Stimulated activated CD8-positive, alpha-beta memory T cell treated with anti-CD3 and anti-CD28 coated beads, Interleukin-4, amount 100 ng/mL, for 1 hour (primary cell): ENCODE results near the gene MTA1.

Experiments used
- DNase-seq, 2 donors: peaks; one replicate each; pipeline ENCODE4 v3.0.0-alpha.2; 2020; ENCODE audit warnings: low read depth in 2 of 2, low spot score in 1 of 2

The MTA1 gene

DNA sequence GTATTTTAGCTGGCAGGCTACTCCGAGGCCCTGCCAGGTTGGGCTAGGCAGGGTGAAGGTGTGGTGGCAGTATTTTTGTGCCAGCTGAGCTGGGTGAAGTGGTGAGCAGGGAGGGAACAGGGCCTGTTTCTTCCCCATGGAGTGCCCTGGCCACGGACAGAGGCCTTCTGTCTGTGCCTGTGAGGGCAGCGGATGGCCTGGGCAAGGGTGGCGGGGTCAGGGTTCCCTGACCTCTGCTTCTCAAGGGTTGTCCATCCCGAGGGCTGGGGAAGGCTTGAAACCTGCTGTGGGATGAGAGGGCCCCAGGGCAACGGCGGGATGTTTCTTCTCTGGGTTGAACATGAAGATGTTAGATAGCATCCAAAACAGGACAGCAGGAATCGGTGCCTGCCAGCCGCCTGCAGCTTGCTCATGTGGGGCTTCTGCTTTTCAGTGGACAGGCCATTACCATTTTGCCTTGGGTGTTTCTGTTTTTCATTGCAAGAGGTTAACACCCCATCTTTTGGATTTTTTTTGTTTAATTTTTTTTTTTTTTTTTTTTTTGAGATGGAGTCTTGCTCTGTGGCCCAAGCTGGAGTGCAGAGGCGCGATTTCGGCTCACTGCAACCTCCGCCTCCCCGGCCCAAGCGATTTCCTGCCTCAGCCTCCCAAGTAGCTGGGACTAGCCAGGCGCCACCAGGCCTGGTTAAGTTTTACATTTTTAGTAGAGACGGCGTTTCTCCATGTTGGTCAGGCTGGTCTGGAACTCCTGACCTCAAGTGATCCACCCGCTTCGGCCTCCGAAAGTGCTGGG is 3.3 kb downstream of the MTA1 start:
- DNase-seq = no peak

- DNase-seq = no peak
Observed at GRCh38 chr14:105423488-105424195, 4.0 kb downstream of the MTA1 start.

DNA sequence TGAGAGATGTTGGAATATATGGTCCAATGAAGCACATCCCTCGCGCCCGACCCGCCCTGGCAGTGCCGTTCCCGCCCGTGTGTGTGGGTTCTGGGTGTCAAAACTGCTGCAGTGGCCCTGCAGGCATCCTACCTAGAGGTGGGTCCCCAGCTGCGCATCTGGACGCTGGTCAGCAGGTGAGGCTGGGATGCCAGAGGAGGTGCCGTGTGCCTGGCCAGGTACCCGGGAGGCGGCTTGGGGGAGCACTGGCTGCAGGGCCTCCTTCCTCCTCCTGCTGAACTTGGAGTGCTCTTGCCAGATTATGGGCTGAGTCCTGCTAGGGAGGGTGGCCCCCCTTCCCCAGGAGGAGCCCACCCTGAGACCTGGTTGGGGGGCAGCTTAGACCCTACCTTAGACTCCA is 5.2 kb downstream of the MTA1 start:
- no peak for DNase-seq

DNA sequence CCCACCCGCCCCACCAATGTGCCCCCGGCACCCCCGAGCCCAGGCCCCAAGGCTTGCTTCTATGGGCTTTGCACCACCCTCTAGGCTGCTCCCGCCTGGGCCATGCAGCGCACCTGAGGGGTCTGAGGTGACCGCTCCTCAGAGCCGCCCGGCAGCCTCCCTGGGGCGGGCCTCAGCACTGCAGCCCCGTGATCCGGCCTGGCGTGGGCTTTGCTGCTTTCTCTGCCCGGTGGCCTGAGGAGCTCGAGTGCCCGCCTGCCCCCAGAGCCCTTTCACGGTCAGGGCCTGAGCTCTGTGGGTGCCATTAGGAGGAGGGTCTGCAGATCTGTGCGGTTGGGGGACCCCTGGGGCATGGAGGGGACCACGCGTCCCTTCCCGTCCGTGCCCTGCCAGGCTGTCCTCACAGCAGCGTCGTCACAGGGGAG is 6.2 kb downstream of the MTA1 start:
- no peak for DNase-seq

GRCh38 chr14:105426416-105427130 is 6.9 kb downstream of the MTA1 start:
- no peak for DNase-seq

DNA sequence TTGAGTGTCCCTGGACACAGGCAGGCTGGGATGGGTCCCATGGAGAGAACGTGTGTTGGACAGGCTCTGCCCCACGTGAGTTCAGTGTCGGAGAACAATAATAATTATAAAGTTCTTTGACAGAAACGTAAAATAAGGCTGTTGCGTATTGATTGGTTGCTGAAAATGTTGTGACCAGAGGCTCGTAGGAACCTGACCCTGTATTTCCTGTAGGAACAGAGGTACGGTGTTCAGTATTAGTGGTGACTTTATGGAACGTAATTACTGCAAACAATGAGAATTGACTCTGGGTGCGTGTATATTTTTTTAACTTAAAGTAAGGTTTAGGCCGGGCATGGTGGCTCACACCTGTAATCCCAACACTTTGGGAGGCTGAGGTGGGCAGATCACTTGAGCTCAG is 7.8 kb downstream of the MTA1 start:
- no peak for DNase-seq

DNA sequence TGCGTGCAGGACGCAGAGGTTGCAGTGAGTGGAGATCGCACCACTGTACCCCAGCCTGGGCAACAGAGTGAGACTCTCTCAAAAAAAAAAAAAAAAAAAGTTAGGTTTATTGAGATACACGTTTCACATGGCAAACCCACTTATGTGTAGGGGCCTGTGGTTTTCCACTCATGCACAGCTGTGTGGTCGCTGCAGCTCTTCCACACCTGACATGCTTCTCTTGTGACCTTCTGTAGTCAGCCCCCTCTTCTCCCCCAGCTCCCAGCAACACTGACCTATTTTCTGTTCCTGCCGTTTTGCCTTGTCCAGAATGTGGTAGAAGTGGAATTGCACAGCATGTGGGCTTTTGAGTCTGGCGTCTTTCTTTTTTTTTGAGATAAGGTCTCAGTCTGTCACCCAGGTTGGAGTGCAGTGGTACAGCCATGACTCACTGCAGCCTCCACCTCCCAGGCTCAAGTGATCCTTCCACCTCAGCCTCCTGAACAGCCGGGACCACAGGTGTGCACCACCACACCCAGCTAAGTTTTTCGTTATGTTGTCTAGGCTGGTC is 8.4 kb downstream of the MTA1 start:
- DNase-seq = no peak

GRCh38 chr14:105430042-105430441 is 10.4 kb downstream of the MTA1 start:
- no peak for DNase-seq

DNA sequence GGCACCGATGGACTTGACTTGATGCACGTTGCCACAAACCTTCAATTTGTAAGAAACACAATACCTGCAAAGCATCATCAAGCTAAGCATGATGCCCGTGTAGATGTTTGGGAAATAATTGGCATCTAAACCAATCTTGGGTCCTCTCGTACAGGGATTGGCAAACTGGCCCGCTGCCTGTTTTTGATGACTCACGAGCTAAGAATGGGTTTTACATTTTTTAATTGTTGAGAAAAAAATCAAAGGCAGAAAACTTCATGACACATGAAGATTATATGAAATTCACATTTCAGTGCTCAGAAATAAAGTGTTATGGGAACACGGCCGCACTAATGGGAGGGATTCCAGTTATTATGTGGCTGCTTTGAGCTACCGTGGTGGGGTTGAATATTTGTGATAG is 10.9 kb downstream of the MTA1 start:
- no peak for DNase-seq

GRCh38 chr14:105431256-105431655 is 11.6 kb downstream of the MTA1 start:
- DNase-seq = no peak

GRCh38 chr14:105432657-105433056 is 13.0 kb downstream of the MTA1 start:
- DNase-seq = no peak

- DNase-seq = no peak
Observed at GRCh38 chr14:105433161-105433605, 13.6 kb downstream of the MTA1 start.

DNA sequence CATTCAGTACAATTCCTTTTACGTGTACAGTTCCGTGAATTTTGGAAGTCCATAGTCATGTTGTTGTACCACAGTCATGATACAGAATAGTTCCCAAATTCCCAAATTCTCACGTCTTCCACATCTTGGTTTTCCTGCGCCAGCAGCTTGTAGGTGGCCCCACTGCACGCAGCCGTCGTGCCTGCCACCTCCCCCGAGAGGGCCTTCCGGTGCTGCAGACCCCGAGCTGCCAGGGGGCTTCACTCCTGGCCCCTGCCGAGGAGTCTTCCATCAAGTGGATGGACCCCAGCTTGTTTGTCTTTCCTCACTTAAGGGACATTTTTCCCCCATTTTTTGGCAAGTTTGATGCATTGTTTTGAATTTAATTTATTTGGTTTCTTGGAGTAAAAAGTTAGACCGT is 16.8 kb downstream of the MTA1 start:
- no peak for DNase-seq

- no peak for DNase-seq
Observed at GRCh38 chr14:105436891-105437722, 17.5 kb downstream of the MTA1 start.

DNA sequence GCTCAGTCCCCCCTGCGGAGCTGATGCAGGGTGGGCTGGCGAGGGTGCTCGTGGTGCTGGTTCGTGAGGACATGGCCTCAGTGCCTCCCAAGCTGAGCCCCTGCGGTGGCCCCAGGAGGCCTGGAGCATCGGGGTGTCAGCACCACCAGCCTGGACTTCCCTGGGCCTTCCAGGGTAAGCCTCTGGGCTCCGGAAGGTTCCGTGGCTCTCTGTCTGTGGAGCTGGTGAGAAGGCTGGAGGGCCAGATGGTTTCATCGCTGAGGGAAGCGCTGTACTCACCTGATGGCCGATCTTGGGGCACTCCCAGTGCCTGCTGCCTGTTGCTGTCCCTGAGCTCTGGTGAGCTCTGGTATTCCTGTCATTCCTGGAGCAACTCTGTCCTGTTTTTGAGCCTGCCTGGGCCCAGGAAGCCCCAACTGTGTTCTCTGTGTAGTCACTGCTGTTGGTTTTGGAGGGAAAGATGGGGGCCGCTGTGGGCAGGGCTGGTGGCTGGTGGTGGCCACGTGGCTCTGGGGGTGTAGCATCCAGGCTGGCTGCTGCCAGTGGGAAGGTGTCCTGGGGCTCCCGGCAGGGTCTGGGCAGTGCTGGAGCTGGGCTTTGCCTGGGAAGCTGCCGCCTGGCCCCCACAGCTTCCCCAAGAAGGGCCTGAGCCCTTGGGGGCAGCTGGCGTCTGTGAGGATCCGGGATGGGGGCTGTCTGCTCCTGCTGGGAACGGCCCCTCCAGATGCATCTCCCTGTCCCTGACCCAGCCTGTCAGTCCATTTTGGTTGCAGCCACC is 18.3 kb downstream of the MTA1 start:
- DNase-seq = no peak

GRCh38 chr14:105439179-105439578 is 19.6 kb downstream of the MTA1 start:
- DNase-seq = no peak

GRCh38 chr14:105439710-105440553 is 20.3 kb downstream of the MTA1 start:
- DNase-seq = no peak

- no peak for DNase-seq
Observed at GRCh38 chr14:105440554-105440900, 20.9 kb downstream of the MTA1 start.

DNA sequence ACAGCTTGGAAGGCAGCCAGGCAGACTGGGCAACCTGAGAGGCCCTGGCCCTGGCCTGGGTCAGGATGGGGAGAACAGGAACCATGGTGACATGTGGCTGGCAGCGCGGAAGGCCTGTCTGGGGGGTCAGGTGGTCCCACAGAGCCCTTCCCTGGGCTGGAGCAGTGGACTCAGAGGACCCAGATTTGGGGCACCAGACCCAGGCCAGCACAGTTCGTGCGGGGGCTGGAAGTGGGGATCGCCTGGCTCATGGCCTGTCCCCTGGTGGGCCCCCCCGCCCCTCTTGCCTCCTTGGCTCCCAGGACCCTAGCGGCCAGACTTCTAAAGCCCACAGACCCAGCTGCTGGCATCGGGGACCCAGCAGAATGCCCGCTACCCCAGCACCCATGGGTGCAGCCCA is 21.4 kb downstream of the MTA1 start:
- DNase-seq = no peak
